NB4 (cell line): ENCODE data around the gene PDE4D.

Experiments
- CTCF ChIP-seq: IDR thresholded peaks from one replicate; pipeline ENCODE4 v1.5.1; 2012; ENCODE audit warnings: low read depth, low read length
- MAX ChIP-seq: IDR thresholded peaks from 2 replicates; pipeline ENCODE4 v1.6.1; 2011; ENCODE audit warnings: low read depth, low read length
- POLR2A ChIP-seq: IDR thresholded peaks from 2 replicates; pipeline ENCODE4 v1.6.1; 2011; ENCODE audit warnings: mild to moderate bottlenecking; ENCODE audit not compliant: insufficient read length; ENCODE audit errors: extremely low read depth

GRCh38 chr5:59744531-59744992, 149.0 kb downstream of the PDE4D start:
- no peak for TF ChIP-seq CTCF
- no peak for TF ChIP-seq POLR2A
- TF ChIP-seq MAX, result no peak
